SK-N-SH treated with all-trans-retinoic acid at 6 μM for 48 hours (cell line): ENCODE results near the gene SYT7.

Experiments used
- ATAC-seq: fragments of 200-7000 bp; cut with Tn5 transposase; 3 replicates; pipeline ENCODE4 v1.9.1; 2020; ENCODE audit warnings: mild to moderate bottlenecking, moderate library complexity
- ARNTL ChIP-seq: fragments of 450-650 bp; formaldehyde crosslinking; IDR thresholded peaks from 2 replicates; pipeline ENCODE4 v1.5.0; 2020; ENCODE audit warnings: low read depth, mild to moderate bottlenecking, moderate library complexity, borderline replicate concordance
- BACH2 ChIP-seq: fragments of 250-450 bp; sonication (Bioruptor Pico); IDR thresholded peaks from 2 replicates; pipeline ENCODE4 v1.9.0; 2021; ENCODE audit warnings: mild to moderate bottlenecking, borderline replicate concordance
- CSDC2 ChIP-seq: fragments of 250-450 bp; sonication (Bioruptor Pico); IDR thresholded peaks from 2 replicates; pipeline ENCODE4 v1.5.0; 2020; ENCODE audit warnings: mild to moderate bottlenecking, moderate library complexity
- ESRRG ChIP-seq: fragments of 250-450 bp; sonication (Bioruptor Pico); IDR thresholded peaks from 2 replicates; pipeline ENCODE4 v1.6.1; 2021; ENCODE audit warnings: mild to moderate bottlenecking
- ISL1 ChIP-seq: fragments of 250-450 bp; sonication (Bioruptor Pico); IDR thresholded peaks from 2 replicates; pipeline ENCODE4 v2.1.2; 2022; ENCODE audit warnings: mild to moderate bottlenecking, moderate library complexity
- PPARA ChIP-seq: fragments of 250-450 bp; sonication (Bioruptor Pico); IDR thresholded peaks from 2 replicates; pipeline ENCODE4 v1.5.0; 2020; ENCODE audit warnings: mild to moderate bottlenecking, borderline replicate concordance
- SNAI2 ChIP-seq: fragments of 250-450 bp; sonication (Bioruptor Pico); IDR thresholded peaks from 2 replicates; pipeline ENCODE4 v1.5.0; 2020; ENCODE audit warnings: mild to moderate bottlenecking, moderate library complexity
- TOX ChIP-seq: fragments of 250-450 bp; sonication (Bioruptor Pico); IDR thresholded peaks from 2 replicates; pipeline ENCODE4 v1.8.0; 2021; ENCODE audit warnings: mild to moderate bottlenecking, moderate library complexity, borderline replicate concordance
- ZC3H10 ChIP-seq: fragments of 250-450 bp; sonication (Bioruptor Pico); IDR thresholded peaks from 2 replicates; pipeline ENCODE4 v1.5.1; 2021; ENCODE audit warnings: mild to moderate bottlenecking, moderate library complexity
- ZFP3 ChIP-seq: fragments of 250-450 bp; sonication (Bioruptor Pico); IDR thresholded peaks from 2 replicates; pipeline ENCODE4 v1.5.0; 2020; ENCODE audit warnings: mild to moderate bottlenecking, moderate library complexity
- ZFP30 ChIP-seq: fragments of 450-650 bp; formaldehyde crosslinking; IDR thresholded peaks from 2 replicates; pipeline ENCODE4 v1.5.0; 2022; ENCODE audit warnings: mild to moderate bottlenecking, moderate library complexity
- ZNF565 ChIP-seq: fragments of 450-650 bp; formaldehyde crosslinking; conservative IDR thresholded peaks from 2 replicates; pipeline ENCODE4 v1.5.0; 2020; ENCODE audit warnings: low read depth, mild to moderate bottlenecking, moderate library complexity
- ZNF70 ChIP-seq: fragments of 450-650 bp; formaldehyde crosslinking; IDR thresholded peaks from 2 replicates; pipeline ENCODE4 v1.5.0; 2020; ENCODE audit warnings: mild to moderate bottlenecking, moderate library complexity
- ZNF8 ChIP-seq: fragments of 450-650 bp; formaldehyde crosslinking; IDR thresholded peaks from 2 replicates; pipeline ENCODE4 v1.5.0; 2020; ENCODE audit warnings: mild to moderate bottlenecking, moderate library complexity
- TF ChIP-seq, protein P1 (sequence below): fragments of 250-450 bp; sonication (Bioruptor Pico); IDR thresholded peaks from 2 replicates; pipeline ENCODE4 v1.8.0; 2021; ENCODE audit warnings: low read depth, mild to moderate bottlenecking, moderate library complexity, borderline replicate concordance
- TF ChIP-seq, protein P2 (sequence below): fragments of 250-450 bp; sonication (Bioruptor Pico); IDR thresholded peaks from 2 replicates; pipeline ENCODE4 v1.5.1; 2020; ENCODE audit warnings: low read depth, mild to moderate bottlenecking, moderate library complexity
- TF ChIP-seq, protein P3 (sequence below): fragments of 250-450 bp; sonication (Bioruptor Pico); IDR thresholded peaks from 2 replicates; pipeline ENCODE4 v1.8.0; 2020; ENCODE audit warnings: mild to moderate bottlenecking, moderate library complexity, borderline replicate concordance

Gene SYT7

DNA sequence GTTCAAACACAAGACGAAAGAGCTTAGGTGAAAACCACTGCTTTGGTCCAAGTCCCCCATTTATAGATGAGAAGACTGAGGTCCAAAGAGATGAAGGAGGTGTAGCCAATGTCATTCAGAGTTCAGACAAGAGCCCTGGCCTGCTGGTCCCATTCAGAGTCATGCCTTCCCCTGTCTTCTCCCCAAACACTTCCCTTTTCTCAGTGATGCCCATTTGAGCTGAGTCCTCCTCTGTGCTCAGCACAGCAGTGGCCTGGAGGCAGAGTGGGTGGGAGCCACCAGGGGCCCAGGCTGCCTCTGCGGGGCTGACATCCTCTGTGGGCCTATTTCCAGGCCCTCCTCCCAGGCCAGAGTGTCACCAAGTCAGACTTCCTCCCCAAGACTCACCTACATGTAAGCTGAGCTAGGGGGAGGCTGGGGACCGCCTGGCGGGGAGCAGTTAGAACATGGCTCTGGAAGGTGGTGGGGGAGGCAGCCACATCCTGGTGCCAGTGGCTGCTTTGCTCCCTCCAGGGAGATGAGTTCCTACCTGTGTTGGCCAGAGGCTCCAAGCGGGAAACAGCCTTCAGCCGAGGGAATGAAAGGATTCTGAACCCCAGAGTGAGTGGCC, 94.8 kb downstream of the SYT7 start:
- no peak for ATAC-seq
- TF ChIP-seq SNAI2 (CRISPR knock-in tag): no peak
- TF ChIP-seq, protein P1, sequence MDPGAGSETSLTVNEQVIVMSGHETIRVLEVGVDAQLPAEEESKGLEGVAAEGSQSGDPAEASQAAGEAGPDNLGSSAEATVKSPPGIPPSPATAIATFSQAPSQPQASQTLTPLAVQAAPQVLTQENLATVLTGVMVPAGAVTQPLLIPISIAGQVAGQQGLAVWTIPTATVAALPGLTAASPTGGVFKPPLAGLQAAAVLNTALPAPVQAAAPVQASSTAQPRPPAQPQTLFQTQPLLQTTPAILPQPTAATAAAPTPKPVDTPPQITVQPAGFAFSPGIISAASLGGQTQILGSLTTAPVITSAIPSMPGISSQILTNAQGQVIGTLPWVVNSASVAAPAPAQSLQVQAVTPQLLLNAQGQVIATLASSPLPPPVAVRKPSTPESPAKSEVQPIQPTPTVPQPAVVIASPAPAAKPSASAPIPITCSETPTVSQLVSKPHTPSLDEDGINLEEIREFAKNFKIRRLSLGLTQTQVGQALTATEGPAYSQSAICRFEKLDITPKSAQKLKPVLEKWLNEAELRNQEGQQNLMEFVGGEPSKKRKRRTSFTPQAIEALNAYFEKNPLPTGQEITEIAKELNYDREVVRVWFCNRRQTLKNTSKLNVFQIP: no peak
- TF ChIP-seq ZNF8 (CRISPR knock-in tag): no peak
- TF ChIP-seq ZNF70 (CRISPR knock-in tag): no peak
- TF ChIP-seq, protein P2, sequence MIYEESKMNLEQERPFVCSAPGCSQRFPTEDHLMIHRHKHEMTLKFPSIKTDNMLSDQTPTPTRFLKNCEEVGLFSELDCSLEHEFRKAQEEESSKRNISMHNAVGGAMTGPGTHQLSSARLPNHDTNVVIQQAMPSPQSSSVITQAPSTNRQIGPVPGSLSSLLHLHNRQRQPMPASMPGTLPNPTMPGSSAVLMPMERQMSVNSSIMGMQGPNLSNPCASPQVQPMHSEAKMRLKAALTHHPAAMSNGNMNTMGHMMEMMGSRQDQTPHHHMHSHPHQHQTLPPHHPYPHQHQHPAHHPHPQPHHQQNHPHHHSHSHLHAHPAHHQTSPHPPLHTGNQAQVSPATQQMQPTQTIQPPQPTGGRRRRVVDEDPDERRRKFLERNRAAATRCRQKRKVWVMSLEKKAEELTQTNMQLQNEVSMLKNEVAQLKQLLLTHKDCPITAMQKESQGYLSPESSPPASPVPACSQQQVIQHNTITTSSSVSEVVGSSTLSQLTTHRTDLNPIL (CRISPR knock-in tag): no peak
- TF ChIP-seq ZNF565 (CRISPR knock-in tag): no peak
- TF ChIP-seq ISL1 (CRISPR knock-in tag): no peak
- TF ChIP-seq ARNTL (CRISPR knock-in tag): no peak
- no peak for TF ChIP-seq ZFP3 (CRISPR knock-in tag)
- TF ChIP-seq ESRRG (CRISPR knock-in tag): no peak
- no peak for TF ChIP-seq ZFP30 (CRISPR knock-in tag)
- TF ChIP-seq, all 23 proteins: peak for 0

DNA sequence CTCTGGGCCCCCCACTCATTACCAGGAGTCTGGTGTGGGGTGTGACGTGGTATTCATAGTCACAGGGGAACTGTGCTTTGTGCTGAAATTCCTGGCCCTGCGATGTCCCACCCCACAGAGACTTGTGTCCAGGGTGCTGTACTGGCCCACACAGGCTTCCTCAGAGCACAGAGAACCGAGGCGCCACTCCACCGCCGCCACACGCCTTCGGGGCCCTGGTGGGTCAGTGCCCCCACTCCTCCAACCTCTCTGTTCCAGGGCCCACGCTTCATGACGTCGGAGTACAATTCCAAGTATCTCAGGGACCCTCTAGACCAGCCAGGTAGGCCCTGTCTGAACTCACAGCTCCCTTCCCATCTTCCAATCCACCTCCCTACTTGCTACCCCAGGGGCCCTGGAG, 95.8 kb downstream of the SYT7 start:
- TF ChIP-seq SNAI2 (CRISPR knock-in tag): no peak
- TF ChIP-seq ISL1 (CRISPR knock-in tag): no peak
- TF ChIP-seq, protein P3, sequence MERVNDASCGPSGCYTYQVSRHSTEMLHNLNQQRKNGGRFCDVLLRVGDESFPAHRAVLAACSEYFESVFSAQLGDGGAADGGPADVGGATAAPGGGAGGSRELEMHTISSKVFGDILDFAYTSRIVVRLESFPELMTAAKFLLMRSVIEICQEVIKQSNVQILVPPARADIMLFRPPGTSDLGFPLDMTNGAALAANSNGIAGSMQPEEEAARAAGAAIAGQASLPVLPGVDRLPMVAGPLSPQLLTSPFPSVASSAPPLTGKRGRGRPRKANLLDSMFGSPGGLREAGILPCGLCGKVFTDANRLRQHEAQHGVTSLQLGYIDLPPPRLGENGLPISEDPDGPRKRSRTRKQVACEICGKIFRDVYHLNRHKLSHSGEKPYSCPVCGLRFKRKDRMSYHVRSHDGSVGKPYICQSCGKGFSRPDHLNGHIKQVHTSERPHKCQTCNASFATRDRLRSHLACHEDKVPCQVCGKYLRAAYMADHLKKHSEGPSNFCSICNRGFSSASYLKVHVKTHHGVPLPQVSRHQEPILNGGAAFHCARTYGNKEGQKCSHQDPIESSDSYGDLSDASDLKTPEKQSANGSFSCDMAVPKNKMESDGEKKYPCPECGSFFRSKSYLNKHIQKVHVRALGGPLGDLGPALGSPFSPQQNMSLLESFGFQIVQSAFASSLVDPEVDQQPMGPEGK (CRISPR knock-in tag): no peak
- TF ChIP-seq, protein P1: no peak
- no peak for TF ChIP-seq ZC3H10 (CRISPR knock-in tag)
- TF ChIP-seq ZNF565 (CRISPR knock-in tag): no peak
- TF ChIP-seq CSDC2 (CRISPR knock-in tag): no peak
- no peak for TF ChIP-seq PPARA (CRISPR knock-in tag)
- TF ChIP-seq BACH2 (CRISPR knock-in tag): no peak
- TF ChIP-seq ZNF70 (CRISPR knock-in tag): no peak
- ATAC-seq: no peak

DNA sequence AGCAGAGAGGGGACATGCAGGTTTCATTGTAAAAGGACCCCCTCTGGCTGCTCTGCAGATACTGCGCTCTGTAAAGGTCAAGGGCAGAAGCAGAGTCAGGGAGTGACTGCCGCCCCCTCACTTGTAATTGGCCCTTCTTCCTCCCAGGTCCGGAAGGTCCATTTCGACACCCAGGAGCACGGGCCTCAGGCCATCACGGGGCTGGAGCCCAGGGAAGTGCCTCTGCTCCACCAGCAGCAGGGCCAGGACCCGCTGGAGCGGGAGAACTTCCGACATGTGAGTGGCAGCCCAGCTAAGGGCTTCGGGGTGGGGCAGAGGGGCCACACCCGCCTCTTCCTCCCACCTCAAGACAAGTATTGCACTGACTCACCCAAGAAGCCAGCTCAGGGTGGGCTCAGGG, 96.3 kb downstream of the SYT7 start:
- TF ChIP-seq, protein P2 (CRISPR knock-in tag): no peak
- TF ChIP-seq, protein P3 (CRISPR knock-in tag): no peak
- TF ChIP-seq SNAI2 (CRISPR knock-in tag) (no peak), TOX (CRISPR knock-in tag) (no peak), ZFP3 (CRISPR knock-in tag) (no peak), ARNTL (CRISPR knock-in tag) (no peak), ZNF8 (CRISPR knock-in tag) (no peak), ZNF70 (CRISPR knock-in tag) (no peak)
- ATAC-seq: no peak
